DND-41 (cell line): ENCODE results near the gene DHCR7.

Experiments used
- EZH2 ChIP-seq: IDR thresholded peaks from 3 replicates; pipeline ENCODE4 v1.6.1; 2012; ENCODE audit warnings: borderline replicate concordance, low read depth, mild to moderate bottlenecking, moderate library complexity, low read length, inconsistent platforms; ENCODE audit not compliant: severe bottlenecking
- TF ChIP-seq, protein P1 (sequence below): IDR thresholded peaks from 2 replicates; pipeline ENCODE4 v1.5.1; 2012; ENCODE audit warnings: borderline replicate concordance, low read length, moderate library complexity, mild to moderate bottlenecking; ENCODE audit not compliant: poor library complexity, severe bottlenecking; ENCODE audit errors: extremely low read depth

DNA sequence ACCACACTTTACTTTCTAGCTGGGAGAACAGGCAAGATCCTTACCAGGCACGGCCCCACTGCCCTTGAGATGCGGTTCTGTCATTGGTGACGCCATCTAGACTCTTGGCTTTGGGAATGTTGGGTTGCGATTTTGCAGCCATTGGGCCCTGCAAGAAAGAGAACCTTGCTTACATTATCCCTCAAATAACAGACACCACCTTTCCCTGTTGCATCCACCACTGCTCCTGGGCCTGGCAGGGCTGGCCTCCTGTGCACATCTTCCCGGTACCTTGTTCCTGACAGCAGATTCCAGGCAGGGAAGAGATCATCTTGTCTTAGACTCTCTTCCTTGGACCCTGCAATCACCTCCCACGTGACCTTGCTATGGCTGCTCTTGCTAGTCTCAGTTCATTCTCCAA lies 3.4 kb downstream of the DHCR7 start:
- TF ChIP-seq, protein P1, sequence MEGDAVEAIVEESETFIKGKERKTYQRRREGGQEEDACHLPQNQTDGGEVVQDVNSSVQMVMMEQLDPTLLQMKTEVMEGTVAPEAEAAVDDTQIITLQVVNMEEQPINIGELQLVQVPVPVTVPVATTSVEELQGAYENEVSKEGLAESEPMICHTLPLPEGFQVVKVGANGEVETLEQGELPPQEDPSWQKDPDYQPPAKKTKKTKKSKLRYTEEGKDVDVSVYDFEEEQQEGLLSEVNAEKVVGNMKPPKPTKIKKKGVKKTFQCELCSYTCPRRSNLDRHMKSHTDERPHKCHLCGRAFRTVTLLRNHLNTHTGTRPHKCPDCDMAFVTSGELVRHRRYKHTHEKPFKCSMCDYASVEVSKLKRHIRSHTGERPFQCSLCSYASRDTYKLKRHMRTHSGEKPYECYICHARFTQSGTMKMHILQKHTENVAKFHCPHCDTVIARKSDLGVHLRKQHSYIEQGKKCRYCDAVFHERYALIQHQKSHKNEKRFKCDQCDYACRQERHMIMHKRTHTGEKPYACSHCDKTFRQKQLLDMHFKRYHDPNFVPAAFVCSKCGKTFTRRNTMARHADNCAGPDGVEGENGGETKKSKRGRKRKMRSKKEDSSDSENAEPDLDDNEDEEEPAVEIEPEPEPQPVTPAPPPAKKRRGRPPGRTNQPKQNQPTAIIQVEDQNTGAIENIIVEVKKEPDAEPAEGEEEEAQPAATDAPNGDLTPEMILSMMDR, result no peak
- no peak for TF ChIP-seq EZH2
